GM19463 (cell line): ENCODE measurements around the gene ADAMTS15.

Source experiments
- ATAC-seq: cut with Tn5 transposase; IDR thresholded peaks from one replicate; pipeline ENCODE4 v1.9.1; 2021; ENCODE audit warnings: mild to moderate bottlenecking, moderate library complexity; ENCODE audit not compliant: unreplicated experiment

ADAMTS15 gene

DNA sequence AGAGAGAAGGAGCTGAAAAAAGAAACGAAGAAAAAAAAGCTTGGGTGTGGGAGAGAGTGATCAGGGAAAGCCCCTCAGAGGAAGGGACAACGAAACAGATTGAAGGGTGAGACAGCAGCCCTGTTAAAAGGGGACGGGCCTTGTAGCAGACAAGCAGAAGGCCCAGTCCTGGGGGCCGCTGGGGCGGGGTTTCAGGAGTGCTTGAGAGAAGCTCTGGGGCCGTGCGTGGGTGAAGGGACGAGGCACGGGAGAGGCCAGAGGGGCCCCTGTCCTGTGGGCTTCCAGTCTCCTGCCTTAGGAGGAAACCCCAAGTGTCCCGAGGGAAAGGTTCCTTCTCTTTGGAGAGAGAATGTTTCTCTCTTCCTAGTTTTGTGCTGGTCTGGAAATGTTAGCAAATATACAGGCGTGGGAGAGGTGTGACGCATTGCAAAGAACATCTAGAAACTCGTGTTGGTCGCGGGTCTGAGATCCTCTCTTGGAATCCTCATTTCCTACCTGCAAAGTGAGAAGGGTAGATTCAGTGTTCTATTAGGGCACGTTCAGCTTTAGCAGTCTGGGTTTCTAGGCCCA, 28.6 kb downstream of the ADAMTS15 start:
- no peak for ATAC-seq

DNA sequence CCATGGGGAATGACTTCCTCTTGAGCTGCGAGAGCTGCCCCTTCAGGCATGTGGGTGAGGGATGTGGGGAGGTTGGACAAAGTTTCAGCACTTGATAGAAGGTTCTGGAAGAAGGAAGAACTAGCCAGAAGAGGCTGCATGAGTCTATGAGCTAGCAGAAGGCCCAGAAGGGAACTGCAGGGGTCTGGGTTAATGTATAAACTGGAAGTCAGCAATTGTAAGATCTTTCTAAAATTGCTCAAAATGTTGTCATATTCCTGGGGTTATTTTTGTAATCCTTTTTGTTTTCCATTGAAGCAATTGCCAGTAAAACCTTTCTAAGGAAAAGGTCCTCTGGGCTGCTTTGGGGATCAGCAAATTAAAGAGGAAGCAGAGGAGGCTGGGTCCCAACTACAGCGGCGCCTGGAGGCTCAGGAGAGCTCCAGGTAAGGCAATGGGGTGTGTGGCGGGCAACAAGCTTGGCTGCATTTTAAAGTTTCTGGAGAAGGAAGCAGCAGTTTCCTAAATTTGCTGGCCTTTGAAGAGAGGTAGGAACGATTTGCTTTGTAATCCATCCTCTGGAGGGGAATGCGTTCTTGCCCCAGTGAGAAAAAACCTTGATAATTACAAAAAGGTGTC, 29.2 kb downstream of the ADAMTS15 start:
- no peak for ATAC-seq

DNA sequence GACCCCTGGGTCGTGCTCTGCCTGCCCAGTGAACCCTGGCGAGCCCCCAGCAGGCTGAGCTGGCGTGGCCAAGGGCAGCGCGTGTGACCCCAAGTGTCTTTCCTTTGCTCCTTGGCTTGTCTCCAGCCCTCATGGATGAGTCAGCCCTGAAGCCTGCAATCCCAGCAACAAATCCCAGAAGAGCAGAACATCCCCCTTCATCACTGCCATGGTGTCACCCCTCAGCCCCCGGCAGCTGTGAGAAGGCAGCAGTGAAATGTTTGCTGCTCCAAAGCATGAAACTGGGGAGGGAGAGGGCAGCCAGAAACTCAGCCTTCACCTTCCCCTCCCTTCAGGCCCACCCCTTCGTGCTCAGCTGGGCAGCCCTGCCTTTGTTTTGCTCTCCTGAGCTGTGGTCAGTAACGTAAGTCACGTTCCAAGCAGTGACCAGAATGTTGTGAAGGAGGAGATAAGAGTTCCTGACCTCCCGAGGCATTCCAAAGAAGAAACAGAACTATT, 29.8 kb downstream of the ADAMTS15 start:
- ATAC-seq, result no peak

DNA sequence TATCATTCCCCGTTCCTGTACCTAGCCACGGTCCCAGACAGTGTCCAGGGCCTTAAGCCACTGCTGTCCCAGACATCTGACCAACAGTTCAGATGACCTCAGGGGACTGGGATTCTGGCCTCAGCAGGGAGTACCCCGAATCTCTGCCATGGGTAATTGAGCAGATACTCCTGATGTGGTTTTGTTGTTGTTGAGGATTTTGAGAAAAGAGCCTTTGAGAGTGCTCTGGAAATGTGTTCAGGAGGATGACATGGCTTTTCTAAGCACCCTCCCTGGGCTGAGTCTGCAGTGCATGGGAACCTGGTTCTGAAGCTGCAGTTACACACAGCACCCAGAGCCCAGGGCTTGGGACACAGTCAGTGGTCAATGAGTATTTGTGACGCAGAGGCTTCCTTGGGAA, 30.4 kb downstream of the ADAMTS15 start:
- ATAC-seq, result no peak

DNA sequence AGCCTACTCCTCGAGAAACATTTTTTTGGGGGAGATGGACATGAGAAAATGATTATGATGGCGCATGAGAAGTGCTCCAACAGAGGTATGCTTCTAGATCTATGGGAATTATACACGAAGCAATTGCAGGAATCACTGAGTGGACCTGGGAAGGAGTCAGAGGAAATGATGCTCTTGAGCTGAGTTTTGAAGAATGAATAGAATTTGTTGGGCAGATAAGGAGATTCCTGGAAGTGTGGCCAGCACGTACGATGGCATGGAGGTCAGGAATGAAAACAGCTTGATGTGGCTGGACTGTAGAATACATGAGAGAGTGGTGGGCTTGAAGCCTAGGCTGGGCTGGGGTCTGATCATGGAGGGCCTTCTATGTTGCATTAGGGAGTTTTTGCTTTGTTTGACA, 31.7 kb downstream of the ADAMTS15 start:
- no peak for ATAC-seq

DNA sequence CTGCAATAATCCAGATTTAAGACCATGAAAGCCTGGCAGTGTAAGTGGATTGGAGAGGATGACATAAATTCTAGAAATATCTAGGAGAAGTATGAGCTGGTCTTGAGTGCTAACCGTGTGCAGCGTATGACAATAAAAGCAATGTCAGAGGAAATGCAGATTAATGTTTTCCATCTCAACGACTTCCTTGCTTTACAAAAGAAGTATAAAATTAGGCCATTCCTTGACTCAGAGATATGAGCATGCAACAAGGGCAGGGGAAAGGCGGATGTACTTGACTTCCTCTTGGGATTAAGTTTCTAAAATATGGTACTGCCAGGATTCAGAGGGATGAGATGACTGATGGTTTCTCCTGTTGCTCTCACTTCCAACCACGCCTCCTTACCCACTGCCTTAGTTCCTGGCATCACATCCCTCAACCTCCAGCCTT, 32.3 kb downstream of the ADAMTS15 start:
- no peak for ATAC-seq

DNA sequence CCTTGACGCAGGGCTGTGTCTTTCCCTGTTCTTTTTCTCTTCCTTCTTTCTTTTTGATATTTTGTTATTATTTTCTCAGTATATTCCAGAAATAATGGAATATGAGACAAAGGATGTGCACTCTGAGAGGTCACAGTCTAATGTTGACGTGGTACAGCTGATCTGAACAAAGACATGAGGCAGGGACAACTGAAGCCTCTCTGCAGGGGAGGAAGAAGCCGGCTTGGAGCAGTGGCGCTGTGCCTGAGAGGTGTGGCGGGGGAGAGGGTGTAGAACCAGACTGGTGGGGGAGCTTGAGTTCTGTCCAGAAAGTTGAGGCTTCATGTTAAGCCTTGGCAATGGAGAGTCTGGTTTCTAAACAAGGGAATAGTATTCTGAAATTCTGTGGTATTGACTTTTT, 34.7 kb downstream of the ADAMTS15 start:
- ATAC-seq, result no peak

DNA sequence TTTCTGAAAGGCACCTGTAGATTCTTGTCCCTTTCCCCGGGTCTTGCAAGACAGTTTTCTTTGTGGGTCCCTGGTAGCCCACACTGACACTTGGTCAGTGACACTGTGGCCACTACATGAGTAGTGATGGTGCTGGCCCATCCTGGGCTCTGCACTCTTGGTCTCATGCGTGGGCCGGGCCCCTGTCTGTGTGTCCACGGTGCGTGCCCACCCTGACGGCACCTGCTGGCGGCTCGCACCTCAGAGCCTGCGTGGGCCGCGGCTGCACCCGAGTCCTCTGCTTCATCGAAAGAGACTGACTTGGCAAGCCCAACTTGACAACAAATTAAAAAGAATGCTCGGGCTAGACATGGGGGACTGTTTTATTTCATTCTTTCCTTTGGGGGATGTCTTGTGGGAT, 37.5 kb downstream of the ADAMTS15 start:
- no peak for ATAC-seq

DNA sequence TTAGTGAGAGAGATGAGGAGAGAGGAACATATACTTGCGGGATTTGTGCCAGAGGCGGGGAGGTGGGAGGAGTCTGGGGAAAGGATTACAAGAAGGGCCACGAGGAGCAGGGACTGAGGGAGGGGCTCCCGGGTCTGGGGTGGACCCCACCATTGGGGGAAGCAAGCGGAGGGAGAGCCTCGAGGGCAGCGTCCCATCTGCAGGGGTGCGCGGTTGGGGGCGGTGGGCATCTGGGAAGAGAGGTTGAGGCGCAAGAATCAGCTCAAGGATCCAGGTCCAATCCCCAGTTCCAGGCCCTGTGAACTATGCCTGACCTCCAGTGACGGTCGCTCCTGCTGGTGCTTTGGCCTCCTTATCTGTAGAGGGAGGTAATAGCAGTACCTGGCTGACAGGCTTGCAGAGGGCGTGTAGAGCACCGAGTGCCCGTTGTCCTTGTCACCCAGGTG, 38.0 kb downstream of the ADAMTS15 start:
- ATAC-seq, result no peak

DNA sequence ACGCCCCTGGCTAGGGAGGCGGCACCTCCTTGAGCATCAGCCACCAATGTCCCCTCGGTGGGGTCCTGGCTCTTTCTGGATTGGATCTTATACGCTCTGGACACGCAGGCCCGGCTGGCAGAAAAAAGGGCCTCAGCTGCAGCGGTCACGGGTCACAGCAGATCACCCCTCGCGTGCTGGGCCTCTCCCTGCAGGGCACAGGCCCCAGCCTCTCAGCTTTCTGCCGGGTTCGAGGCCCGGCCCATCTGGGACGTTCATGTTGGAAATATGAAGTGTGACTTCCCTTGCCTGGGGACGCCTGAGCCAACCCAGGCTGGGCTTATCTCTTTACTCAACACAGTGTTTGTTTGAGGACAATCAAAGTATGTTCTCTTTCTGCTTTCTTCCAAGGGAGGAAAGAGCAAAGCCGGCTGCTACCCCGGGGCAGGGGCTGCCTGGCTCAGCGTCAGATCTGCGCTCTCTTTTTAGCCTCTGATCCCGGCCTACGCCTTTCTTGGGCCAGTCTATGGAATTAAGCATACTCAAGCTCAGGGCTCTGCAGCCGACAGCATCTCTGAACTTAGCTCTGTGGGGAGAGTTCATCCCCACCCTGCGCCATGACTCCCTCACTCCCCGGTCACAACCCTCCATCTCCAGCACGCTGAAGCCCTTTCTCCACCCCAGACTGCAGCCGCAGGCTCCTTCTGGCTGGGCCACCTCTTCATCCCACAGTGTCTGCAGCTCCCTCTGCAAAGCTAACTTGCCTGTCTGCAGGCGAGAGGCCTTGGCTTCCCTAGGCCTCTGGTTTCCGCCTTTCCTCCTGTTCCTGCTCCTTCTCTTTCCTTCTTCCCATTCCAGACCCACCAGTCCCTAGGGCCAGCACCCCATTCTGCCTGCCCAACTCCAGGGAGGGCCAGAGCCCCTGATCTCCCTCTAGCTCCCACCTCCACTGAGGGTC, 38.8 kb downstream of the ADAMTS15 start:
- ATAC-seq, result no peak

DNA sequence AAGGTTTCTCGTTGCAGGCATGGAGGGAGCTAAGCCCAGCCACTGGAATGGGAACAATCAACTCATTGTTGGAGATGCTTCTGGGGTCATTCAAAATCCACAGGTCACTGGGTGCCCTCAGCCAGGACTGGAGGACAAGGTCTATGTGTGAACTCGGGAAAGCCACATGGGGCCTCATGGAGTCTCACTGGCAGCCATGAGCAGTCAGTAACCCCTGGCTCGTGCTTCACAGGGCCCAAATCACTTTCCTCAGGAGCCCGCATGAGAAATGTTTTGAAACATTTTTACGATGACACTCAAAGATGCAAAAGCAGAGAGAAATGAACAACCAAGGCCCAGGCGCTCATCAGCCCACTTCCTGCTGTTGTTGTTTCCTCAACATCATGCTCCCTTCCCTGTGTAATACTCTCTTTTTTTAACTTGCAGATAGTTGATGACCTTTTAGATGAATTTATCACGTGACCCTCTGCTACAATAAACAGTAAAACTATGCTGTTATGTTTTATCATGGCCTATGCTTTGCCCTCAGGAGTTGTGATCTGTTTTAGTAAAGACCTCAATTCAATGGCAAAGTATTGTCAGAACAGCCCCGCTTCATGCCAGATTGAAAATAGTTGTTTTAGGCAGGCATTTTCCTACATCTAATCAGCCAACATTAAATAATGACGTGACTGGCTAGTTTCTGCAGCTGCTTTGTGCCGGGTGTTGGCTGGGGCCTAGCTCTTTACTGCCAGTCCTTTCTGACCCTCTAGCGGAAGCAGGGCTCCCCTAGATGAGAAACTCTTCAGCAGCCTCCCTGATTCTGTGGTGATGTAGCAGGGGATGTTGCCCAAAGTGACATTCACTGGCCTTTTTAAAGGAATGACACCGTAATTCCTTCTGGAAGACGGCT, 39.7 kb downstream of the ADAMTS15 start:
- ATAC-seq, result no peak

DNA sequence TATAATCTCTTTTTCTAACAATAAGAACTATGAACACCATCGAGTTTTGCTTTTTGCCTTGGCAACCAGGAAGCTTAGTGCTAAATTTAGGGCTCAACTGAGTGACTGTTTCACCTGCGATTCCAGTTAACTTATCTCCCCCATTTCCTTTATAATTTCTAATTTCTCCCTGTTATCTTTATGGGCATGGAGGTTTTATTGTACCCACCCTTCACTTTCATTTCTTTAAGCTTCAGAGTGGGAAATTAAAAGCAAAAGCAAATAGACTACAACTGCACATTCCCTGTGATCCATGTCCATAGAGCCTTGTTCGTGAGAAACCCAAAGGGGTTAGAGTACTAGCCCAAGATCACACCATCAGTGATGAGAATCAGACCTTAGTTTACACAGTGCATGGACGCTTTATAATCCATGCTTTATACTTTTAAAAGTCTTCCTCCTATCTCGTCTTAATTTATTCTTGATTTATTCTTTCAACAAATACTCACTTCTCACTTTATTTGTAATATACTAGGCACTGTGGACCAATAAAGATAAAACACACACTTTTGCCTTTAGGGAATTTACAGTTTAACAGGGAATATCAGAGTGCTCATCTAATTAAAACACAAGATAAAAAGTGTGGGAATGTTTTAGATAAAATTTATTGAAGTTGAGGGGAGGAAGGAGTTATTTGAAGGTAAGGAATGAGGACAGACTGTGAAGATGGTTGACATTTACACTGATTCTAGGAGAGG, 40.6 kb downstream of the ADAMTS15 start:
- no peak for ATAC-seq

DNA sequence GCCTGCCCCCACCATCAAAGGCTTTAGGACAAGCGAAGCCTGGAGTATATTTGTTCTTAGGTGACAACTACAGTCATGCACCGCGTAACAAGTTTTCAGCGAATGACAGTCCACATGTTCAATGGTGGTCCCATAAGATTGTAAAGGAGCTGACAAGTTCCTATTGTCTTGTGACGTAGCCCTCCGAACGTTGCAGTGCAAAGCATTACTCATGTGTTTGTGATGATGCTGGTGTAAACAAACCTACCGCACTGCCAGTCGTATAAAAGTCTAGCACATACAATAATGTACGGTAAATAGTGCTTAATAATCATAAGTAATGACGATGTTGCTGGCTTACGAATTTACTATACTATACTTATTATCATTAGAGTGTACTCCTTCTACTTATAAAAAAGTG, 41.3 kb downstream of the ADAMTS15 start:
- ATAC-seq, result no peak

DNA sequence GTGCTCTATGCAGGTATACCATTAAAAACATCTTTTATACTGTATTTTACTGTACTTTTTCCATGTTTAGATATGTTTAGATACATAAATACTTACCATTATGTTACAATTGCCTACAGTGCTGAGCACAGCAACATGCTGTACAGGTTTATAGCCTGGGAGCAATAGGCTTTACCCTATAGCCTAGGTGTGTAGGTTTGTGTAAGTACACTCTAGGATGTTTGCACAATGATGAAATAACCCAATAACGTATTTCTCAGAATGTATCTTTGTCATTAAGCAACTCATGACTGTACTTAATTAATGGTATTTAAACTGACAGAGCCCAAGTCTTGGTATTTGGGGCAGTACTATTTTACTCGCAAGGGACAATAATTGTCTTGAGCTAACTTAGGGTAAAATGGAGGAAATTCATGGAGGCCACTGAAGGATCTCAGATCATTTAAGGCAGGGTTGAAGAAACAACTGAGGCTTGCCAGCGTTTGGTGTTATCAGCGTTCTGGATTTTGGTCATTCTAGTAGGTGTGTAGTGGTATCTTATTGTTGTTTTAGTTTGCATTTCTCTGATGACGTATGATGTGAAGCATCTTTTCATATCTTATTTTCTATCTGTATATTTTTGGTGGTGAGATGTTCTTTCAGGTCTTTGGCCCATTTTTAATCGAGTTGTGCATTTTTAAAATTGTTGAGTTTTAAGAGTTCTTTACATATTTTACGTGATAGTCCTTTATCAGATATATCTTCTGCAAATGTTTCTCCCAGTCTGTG, 42.4 kb downstream of the ADAMTS15 start:
- no peak for ATAC-seq

DNA sequence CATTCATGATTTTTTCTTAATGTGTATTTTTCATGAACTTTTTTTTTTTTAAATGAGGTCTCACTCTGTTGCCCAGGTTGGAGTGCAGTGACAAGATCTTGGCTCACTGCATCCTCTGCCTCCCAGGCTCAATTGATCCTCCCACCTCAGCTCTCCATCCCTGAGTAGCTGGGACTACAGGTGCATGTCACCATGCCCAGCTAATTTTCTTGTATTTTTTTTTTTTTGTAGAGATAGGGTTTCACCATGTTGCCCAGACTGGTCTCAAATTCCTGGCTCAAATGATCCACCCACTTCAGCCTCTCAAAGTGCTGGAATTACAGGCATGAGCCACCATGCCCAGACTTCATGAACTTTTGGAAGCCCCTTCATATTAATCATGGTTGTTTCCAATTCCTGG, 49.7 kb downstream of the ADAMTS15 start:
- ATAC-seq, result no peak

DNA sequence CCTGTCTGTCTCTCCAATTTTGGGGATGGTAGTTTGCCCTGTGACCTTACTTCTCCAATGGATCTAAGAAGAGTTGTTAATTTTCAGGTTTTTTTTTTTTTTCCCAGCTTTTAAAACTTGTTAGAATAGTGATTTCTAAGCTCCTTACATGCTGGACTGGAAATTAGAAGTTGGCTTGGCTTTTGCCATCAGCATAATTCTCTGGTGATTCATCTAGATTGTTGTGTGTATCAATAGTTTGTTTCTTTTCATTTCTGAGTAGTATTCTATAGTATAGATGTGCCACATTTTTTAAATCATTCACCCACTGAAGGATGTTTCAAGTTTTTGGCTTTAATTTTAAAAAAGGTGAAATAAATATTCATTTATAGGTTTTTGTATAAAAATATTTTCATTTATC, 51.4 kb downstream of the ADAMTS15 start:
- ATAC-seq, result no peak

DNA sequence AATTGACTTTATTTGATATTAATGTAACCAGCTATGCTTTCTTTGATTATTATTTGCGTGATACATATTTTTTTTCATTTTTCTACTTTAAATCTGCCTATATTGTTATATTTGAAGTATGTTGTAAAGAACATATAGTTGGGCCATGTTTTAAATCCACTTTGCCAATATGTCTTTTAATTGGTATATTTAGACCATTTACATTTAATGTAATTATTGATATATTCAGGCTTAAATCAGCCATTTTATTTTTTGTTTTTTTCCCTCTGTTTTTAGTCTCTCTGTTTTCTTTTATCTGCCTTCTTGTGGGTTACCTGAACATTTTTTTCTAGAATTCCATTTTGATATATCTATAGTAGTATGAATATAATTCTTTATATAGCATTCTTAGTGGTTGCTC, 55.9 kb downstream of the ADAMTS15 start:
- ATAC-seq, result no peak

DNA sequence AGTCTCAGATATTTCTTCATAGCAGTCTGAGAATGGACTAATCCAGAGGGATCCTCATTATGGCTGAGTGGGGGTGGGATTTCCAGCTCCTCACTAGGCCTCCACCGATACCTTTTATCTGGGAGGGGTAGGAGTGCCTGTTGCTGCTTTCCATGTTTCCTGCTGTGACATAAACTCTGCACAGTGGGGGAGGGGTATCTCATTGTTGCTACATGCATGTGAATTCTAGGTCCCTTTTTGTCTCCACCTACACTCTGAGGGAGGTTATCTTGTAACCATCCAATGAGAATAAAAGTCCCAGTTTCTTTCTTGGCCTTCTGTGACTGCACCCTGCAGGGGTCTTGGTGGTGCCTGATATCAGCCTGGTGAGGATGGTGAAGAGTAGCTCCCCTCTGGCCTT, 60.5 kb downstream of the ADAMTS15 start:
- no peak for ATAC-seq

DNA sequence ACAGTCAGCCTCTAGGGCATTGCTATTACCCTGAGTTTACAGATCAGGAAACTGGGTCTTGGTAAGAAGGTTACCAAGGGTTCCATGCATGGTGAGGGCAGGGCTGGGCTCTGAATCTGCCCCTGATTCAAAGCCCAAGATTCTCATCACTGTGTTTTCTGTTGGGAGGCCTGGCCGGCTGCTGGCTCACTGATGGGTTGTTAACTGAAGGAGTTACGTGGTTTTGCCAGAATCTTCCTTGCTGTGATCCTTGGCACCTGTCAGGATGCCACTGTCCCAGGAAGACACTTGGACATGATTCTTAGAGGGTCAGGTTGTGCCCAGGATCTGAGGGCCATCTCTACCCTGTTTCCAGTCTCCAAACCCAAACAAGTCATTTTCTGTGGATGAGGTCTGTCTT, 61.5 kb downstream of the ADAMTS15 start:
- no peak for ATAC-seq
